IMR-90 (cell line): Measurements from ENCODE around the gene ACTMAP. TPM values are rescaled to one million over a fixed set of nuclear protein-coding genes. Genes with fewer than 3 reads are reported as not detected.

Experiments used
- MAFK ChIP-seq: IDR thresholded peaks from 2 replicates; pipeline ENCODE4 v1.6.1; 2012; ENCODE audit warnings: low read depth, low read length, improper control_type of control experiment
- RCOR1 ChIP-seq: IDR thresholded peaks from 2 replicates; pipeline ENCODE4 v1.6.1; 2012; ENCODE audit warnings: mild to moderate bottlenecking, low read length, improper control_type of control experiment; ENCODE audit not compliant: insufficient replicate concordance
- RFX5 ChIP-seq: IDR thresholded peaks from 2 replicates; pipeline ENCODE4 v1.8.0; 2012; ENCODE audit warnings: low read depth, mild to moderate bottlenecking, low read length, moderate library complexity
- polyA plus RNA-seq, 3 experiments: library from polyadenylated mRNA; depleted of rRNA; stranded (reverse); fragments of >200 nt; gene quantifications; 2 replicates each; pipeline ENCODE4 v1.2.3, GENCODE V29; 2012; ENCODE audit warnings: low replicate concordance in 1 of 3
- total RNA-seq: library from RNA; depleted of rRNA; stranded (reverse); fragments of >200 nt; gene quantifications from 2 replicates; pipeline ENCODE4 v1.2.3, GENCODE V29; 2012
- TF ChIP-seq, protein P1 (sequence below): conservative IDR thresholded peaks from 2 replicates; pipeline ENCODE4 v1.5.1; 2012; ENCODE audit warnings: mild to moderate bottlenecking, low read depth, low read length, improper control_type of control experiment
- TF ChIP-seq, protein P2 (sequence below): fragments of 150-350 bp; IDR thresholded peaks from 2 replicates; pipeline ENCODE4 v1.6.1; 2016; ENCODE audit warnings: low read depth, mild to moderate bottlenecking, low read length, moderate library complexity, borderline replicate concordance

Gene ACTMAP
- total and polyA plus RNA-seq, 2 of the 4 experiments (the other 2 are of a cell fraction): 0.54 to 5.4 TPM

DNA sequence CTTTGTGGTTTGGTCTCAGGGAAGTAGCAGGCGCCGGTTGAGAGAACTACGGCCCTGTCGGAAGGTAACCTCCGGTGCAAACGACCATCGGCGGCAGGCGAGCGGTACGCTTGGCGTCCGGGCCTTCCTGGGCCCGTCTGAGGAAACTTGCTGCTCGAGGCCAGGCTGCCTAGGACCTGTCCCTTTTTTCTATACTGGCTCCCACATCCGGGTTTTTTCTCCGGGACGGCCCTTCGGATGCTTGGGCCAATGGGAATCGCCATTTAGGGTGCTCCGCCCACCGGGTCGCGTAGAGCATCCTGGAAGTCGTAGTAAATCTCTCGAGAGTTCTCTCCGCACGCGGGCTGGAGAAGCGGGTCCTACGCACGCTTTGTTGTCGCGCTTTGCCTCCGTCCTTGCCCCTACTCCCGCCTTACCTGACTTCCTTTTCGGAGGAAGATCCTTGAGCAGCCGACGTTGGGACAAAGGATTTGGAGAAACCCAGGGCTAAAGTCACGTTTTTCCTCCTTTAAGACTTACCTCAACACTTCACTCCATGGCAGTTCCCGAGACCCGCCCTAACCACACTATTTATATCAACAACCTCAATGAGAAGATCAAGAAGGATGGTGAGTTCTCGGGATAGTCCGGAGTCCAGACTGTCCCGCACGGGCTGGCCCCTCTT is 729 bp upstream of the ACTMAP start, which contains the start of gene SNRPA (continued):
- TF ChIP-seq, protein P1, sequence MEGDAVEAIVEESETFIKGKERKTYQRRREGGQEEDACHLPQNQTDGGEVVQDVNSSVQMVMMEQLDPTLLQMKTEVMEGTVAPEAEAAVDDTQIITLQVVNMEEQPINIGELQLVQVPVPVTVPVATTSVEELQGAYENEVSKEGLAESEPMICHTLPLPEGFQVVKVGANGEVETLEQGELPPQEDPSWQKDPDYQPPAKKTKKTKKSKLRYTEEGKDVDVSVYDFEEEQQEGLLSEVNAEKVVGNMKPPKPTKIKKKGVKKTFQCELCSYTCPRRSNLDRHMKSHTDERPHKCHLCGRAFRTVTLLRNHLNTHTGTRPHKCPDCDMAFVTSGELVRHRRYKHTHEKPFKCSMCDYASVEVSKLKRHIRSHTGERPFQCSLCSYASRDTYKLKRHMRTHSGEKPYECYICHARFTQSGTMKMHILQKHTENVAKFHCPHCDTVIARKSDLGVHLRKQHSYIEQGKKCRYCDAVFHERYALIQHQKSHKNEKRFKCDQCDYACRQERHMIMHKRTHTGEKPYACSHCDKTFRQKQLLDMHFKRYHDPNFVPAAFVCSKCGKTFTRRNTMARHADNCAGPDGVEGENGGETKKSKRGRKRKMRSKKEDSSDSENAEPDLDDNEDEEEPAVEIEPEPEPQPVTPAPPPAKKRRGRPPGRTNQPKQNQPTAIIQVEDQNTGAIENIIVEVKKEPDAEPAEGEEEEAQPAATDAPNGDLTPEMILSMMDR: no peak
- TF ChIP-seq, protein P2, sequence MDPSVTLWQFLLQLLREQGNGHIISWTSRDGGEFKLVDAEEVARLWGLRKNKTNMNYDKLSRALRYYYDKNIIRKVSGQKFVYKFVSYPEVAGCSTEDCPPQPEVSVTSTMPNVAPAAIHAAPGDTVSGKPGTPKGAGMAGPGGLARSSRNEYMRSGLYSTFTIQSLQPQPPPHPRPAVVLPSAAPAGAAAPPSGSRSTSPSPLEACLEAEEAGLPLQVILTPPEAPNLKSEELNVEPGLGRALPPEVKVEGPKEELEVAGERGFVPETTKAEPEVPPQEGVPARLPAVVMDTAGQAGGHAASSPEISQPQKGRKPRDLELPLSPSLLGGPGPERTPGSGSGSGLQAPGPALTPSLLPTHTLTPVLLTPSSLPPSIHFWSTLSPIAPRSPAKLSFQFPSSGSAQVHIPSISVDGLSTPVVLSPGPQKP: no peak
- TF ChIP-seq MAFK: no peak
- TF ChIP-seq RCOR1: no peak
- no peak for TF ChIP-seq RFX5
